Measurements from ENCODE around the gene MACC1.

Gene MACC1

GRCh38 chr7:20229646-20230500 lies 12.7 kb upstream of the MACC1 start:
- peak; percentile 86 for DNase-seq (ENCODE audit: low read depth)

- no peak for DNase-seq (ENCODE audit: low read depth)
Observed at GRCh38 chr7:20229081-20229480, 11.9 kb upstream of the MACC1 start.

- no peak for DNase-seq (ENCODE audit: low read depth)
Observed at GRCh38 chr7:20228654-20229053, 11.5 kb upstream of the MACC1 start.

GRCh38 chr7:20227291-20227795 lies 10.2 kb upstream of the MACC1 start:
- peak; percentile 25 for DNase-seq (ENCODE audit: low read depth)

- DNase-seq (ENCODE audit: low read depth): no peak
Observed at GRCh38 chr7:20226860-20227259, 9.7 kb upstream of the MACC1 start.

- DNase-seq (ENCODE audit: low read depth): no peak
Observed at GRCh38 chr7:20225384-20225783, 8.2 kb upstream of the MACC1 start.

GRCh38 chr7:20224025-20224424 lies 6.8 kb upstream of the MACC1 start:
- DNase-seq (ENCODE audit: low read depth): no peak

GRCh38 chr7:20223356-20223755 lies 6.2 kb upstream of the MACC1 start:
- no peak for DNase-seq (ENCODE audit: low read depth)

- no peak for DNase-seq (ENCODE audit: low read depth)
Observed at GRCh38 chr7:20222219-20222828, 5.1 kb upstream of the MACC1 start.

GRCh38 chr7:20220921-20221547 lies 3.9 kb upstream of the MACC1 start:
- DNase-seq (ENCODE audit: low read depth): peak; percentile 94

GRCh38 chr7:20220293-20220761 lies 3.1 kb upstream of the MACC1 start:
- no peak for DNase-seq (ENCODE audit: low read depth)

- no peak for DNase-seq (ENCODE audit: low read depth)
Observed at GRCh38 chr7:20219446-20220292, 2.5 kb upstream of the MACC1 start.

GRCh38 chr7:20219062-20219445 lies 1.9 kb upstream of the MACC1 start:
- DNase-seq (ENCODE audit: low read depth): no peak

GRCh38 chr7:20218279-20218678 lies 1.1 kb upstream of the MACC1 start:
- DNase-seq (ENCODE audit: low read depth): no peak

GRCh38 chr7:20216406-20217036 lies 663 bp downstream of the MACC1 start:
- no peak for DNase-seq (ENCODE audit: low read depth)

- no peak for DNase-seq (ENCODE audit: low read depth)
Observed at GRCh38 chr7:20214921-20215669, 2.1 kb downstream of the MACC1 start.

GRCh38 chr7:20214132-20214531 lies 3.1 kb downstream of the MACC1 start:
- no peak for DNase-seq (ENCODE audit: low read depth)

GRCh38 chr7:20213378-20213777 lies 3.8 kb downstream of the MACC1 start:
- no peak for DNase-seq (ENCODE audit: low read depth)

GRCh38 chr7:20211376-20211775 lies 5.8 kb downstream of the MACC1 start:
- no peak for DNase-seq (ENCODE audit: low read depth)

- no peak for DNase-seq (ENCODE audit: low read depth)
Observed at GRCh38 chr7:20208651-20209307, 8.4 kb downstream of the MACC1 start.
